ENCODE data around the gene A1CF.

GRCh38 chr10:50896721-50897120, 11.3 kb upstream of the A1CF start:
- TF ChIP-seq, protein P1, sequence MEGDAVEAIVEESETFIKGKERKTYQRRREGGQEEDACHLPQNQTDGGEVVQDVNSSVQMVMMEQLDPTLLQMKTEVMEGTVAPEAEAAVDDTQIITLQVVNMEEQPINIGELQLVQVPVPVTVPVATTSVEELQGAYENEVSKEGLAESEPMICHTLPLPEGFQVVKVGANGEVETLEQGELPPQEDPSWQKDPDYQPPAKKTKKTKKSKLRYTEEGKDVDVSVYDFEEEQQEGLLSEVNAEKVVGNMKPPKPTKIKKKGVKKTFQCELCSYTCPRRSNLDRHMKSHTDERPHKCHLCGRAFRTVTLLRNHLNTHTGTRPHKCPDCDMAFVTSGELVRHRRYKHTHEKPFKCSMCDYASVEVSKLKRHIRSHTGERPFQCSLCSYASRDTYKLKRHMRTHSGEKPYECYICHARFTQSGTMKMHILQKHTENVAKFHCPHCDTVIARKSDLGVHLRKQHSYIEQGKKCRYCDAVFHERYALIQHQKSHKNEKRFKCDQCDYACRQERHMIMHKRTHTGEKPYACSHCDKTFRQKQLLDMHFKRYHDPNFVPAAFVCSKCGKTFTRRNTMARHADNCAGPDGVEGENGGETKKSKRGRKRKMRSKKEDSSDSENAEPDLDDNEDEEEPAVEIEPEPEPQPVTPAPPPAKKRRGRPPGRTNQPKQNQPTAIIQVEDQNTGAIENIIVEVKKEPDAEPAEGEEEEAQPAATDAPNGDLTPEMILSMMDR (conservative IDR thresholded peaks at IDR 0.05) = no peak
- no peak for TF ChIP-seq EZH2 (IDR thresholded peaks at IDR 0.05; ENCODE audit: low read depth)
